Fibroblast of lung (primary cell): ENCODE results near the gene FAM222B. TPM values are rescaled to one million over a fixed set of nuclear protein-coding genes. Genes with fewer than 3 reads are reported as not detected.
A peak's percentile ranks its signal among the peaks of the same experiment; 100 is the strongest.
"Not testable (repeated sequence)": the region's sequence is repeated elsewhere in the genome, so short reads cannot be mapped to it uniquely, and the experiment has no call there.

Experiments
- DNase-seq, 2 donors: peaks; one replicate each; pipeline versions ENCODE4 v3.0.0 to v3.0.0-alpha.2; 2010; ENCODE audit warnings: low read depth in 2 of 2
- H2AFZ ChIP-seq: 2 replicates; pipeline ENCODE4 v1.5.1; 2012; ENCODE audit warnings: low read length, control low read depth, inconsistent platforms
- H3K27ac ChIP-seq: 2 replicates; pipeline ENCODE4 v1.5.1; 2011; ENCODE audit warnings: low read length, control low read depth; ENCODE audit not compliant: insufficient read depth
- H3K27me3 ChIP-seq: 2 replicates; pipeline ENCODE4 v1.5.1; 2011; ENCODE audit warnings: mild to moderate bottlenecking, low read length; ENCODE audit not compliant: control insufficient read depth, insufficient read depth
- H3K36me3 ChIP-seq: 2 replicates; pipeline ENCODE4 v1.5.1; 2011; ENCODE audit warnings: low read length; ENCODE audit not compliant: control insufficient read depth, insufficient read depth
- H3K4me1 ChIP-seq: 2 replicates; pipeline ENCODE4 v1.5.1; 2011; ENCODE audit warnings: low read length; ENCODE audit not compliant: control insufficient read depth, insufficient read depth; ENCODE audit errors: extremely low read depth
- H3K4me2 ChIP-seq: 2 replicates; pipeline ENCODE4 v1.5.1; 2011; ENCODE audit warnings: low read length, control low read depth; ENCODE audit not compliant: insufficient read depth; ENCODE audit errors: extremely low read depth
- H3K4me3 ChIP-seq, 4 experiments: fragments of 200-600 bp in 1 of 4; sonication (generic) in 1 of 4; replicated peaks in 1 of 4; 2 replicates each; pipeline ENCODE4 v1.5.1; 2011 to 2016; ENCODE audit warnings: low read length in 4 of 4, low read depth in 3 of 4, mild to moderate bottlenecking in 3 of 4, control low read depth in 2 of 4, inconsistent platforms in 1 of 4, mixed read lengths in 1 of 4; ENCODE audit not compliant: insufficient read depth in 1 of 4; ENCODE audit errors: control extremely low read depth in 1 of 4
- H3K79me2 ChIP-seq: 2 replicates; pipeline ENCODE4 v1.5.1; 2012; ENCODE audit warnings: mild to moderate bottlenecking, low read length, inconsistent platforms; ENCODE audit not compliant: control insufficient read depth, insufficient read depth
- H3K9ac ChIP-seq: 2 replicates; pipeline ENCODE4 v1.5.1; 2011; ENCODE audit warnings: mild to moderate bottlenecking, low read length, control low read depth; ENCODE audit not compliant: insufficient read depth
- H3K9me3 ChIP-seq: 2 replicates; pipeline ENCODE4 v1.5.1; 2012; ENCODE audit warnings: low read depth, low read length; ENCODE audit not compliant: control insufficient read depth, insufficient read depth
- H4K20me1 ChIP-seq: 2 replicates; pipeline ENCODE4 v1.5.1; 2011; ENCODE audit warnings: low read length; ENCODE audit not compliant: control insufficient read depth, insufficient read depth; ENCODE audit errors: extremely low read depth
- CTCF ChIP-seq, 2 donors: IDR thresholded peaks in 1 of 2; conservative IDR thresholded peaks in 1 of 2; 1 replicate in 1 of 2; 2 replicates in 1 of 2; pipeline ENCODE4 v1.5.1; 2011 to 2012; ENCODE audit warnings: low read length in 2 of 2, control low read depth in 1 of 2, inconsistent platforms in 1 of 2, low read depth in 1 of 2, mild to moderate bottlenecking in 1 of 2
- EZH2 ChIP-seq: IDR thresholded peaks from 2 replicates; pipeline ENCODE4 v1.5.1; 2012; ENCODE audit warnings: low read length, control low read depth, mild to moderate bottlenecking; ENCODE audit errors: missing control alignments
- polyA plus RNA-seq, 2 donors: library from polyadenylated mRNA; depleted of rRNA in 1 of 2; stranded (reverse) in 1 of 2; unstranded in 1 of 2; fragments of >200 nt; gene quantifications; 2 replicates each; pipeline ENCODE4 v1.2.1, GENCODE V29; 2011 to 2012; ENCODE audit warnings: missing spikeins in 1 of 2
- total RNA-seq: library from RNA; depleted of rRNA; stranded (reverse); fragments of >200 nt; gene quantifications from 2 replicates; pipeline ENCODE4 v1.2.1, GENCODE V29; 2014

Gene FAM222B
- total and polyA plus RNA-seq, 2 donors (not counting 1 experiment from before 2014, with no cell fraction given): 2.8 to 9.0 TPM

DNA sequence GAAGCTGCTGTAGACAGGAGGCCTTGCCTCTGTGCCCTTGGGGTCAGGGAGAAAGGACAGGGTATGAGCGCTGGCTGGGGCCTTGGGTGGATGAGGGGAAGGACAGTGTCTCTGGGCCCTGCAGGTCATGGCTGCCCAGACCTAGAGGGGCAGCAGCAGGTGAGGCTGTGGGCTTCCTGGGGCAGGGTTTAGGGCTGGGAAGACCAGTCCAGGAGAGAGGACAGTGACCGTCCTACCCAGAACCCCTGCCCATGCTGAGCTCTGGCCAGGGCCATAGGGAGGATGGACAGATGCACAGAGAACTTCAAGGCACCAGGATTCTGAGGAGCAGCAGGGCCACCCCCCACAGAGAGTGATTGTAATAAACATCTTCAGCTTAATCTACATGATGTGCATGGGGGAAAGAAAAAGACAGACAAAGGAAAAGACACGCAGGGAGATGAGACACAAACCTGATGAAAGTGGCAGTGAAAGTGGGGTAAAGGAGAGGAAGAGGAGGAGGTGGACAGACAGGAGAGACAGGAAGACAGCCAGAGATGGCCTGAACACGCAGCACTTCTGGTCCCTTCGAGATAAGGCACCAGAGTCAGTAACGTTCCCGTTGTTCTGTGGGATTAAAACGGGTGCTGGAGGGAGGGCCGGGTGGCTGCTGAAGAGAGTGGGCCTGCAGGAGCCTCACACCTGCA, 37.4 kb upstream of the FAM222B start:
- H3K9me3 ChIP-seq: no peaks in the 10 kb centered on the region
- H4K20me1 ChIP-seq: no peaks in the 10 kb centered on the region
- TF ChIP-seq CTCF (conservative IDR thresholded peaks at IDR 0.05 in 1 of 2, IDR thresholded peaks at IDR 0.05 in 1 of 2; ENCODE audit: low read depth in 1 of 2, low read length in 2 of 2): no peak
- no peak for TF ChIP-seq EZH2

GRCh38 chr17:28878981-28879380, 36.4 kb upstream of the FAM222B start:
- TF ChIP-seq CTCF (conservative IDR thresholded peaks at IDR 0.05 in 1 of 2, IDR thresholded peaks at IDR 0.05 in 1 of 2; ENCODE audit: low read depth in 1 of 2, low read length in 2 of 2): peak; percentile 10 to 61
- TF ChIP-seq EZH2: no peak
- no peaks in the 10 kb centered on the region for H4K20me1 ChIP-seq
- peak; percentile 43 to 44 for DNase-seq

More for the DNA sequence above, 37.4 kb upstream of the FAM222B start:
- Histone ChIP-seq H3K36me3 (peaks cover 29% of the 10 kb centered on the region), H2AFZ (no peak overlapping the region), H3K4me2 (no peak overlapping the region), H3K4me1 (no peaks in the 10 kb centered on the region), H3K27ac (no peak overlapping the region), H3K9ac (no peak overlapping the region), H3K4me3 (no peak overlapping the region), H3K27me3 (no peaks in the 10 kb centered on the region), H3K79me2 (no peaks in the 10 kb centered on the region)
- DNase-seq: no peak

GRCh38 chr17:28878158-28878910, 35.7 kb upstream of the FAM222B start:
- H2AFZ ChIP-seq: no peak overlapping the region
- H3K4me2 ChIP-seq: no peak overlapping the region
- no peaks in the 10 kb centered on the region for H3K4me1 ChIP-seq
- no peak for TF ChIP-seq CTCF (conservative IDR thresholded peaks at IDR 0.05 in 1 of 2, IDR thresholded peaks at IDR 0.05 in 1 of 2; ENCODE audit: low read depth in 1 of 2, low read length in 2 of 2)
- TF ChIP-seq EZH2: no peak
- H3K9ac ChIP-seq: no peak overlapping the region
- no peak overlapping the region for H3K27ac ChIP-seq
- H3K36me3 ChIP-seq: peaks cover 26% of the 10 kb centered on the region
- no peak for DNase-seq
- H3K79me2 ChIP-seq: no peaks in the 10 kb centered on the region
- H4K20me1 ChIP-seq: no peaks in the 10 kb centered on the region
- H3K27me3 ChIP-seq: no peaks in the 10 kb centered on the region
- H3K9me3 ChIP-seq: no peaks in the 10 kb centered on the region
- no peak overlapping the region for H3K4me3 ChIP-seq

More at GRCh38 chr17:28878981-28879380, 36.4 kb upstream of the FAM222B start:
- no peak overlapping the region for H3K9ac ChIP-seq
- H3K4me1 ChIP-seq: no peaks in the 10 kb centered on the region
- H2AFZ ChIP-seq: no peak overlapping the region
- H3K79me2 ChIP-seq: no peaks in the 10 kb centered on the region
- H3K27ac ChIP-seq: no peak overlapping the region
- no peaks in the 10 kb centered on the region for H3K27me3 ChIP-seq
- H3K4me2 ChIP-seq: no peak overlapping the region
- no peaks in the 10 kb centered on the region for H3K9me3 ChIP-seq
- H3K36me3 ChIP-seq: peaks cover 26% of the 10 kb centered on the region
- no peak overlapping the region for H3K4me3 ChIP-seq

DNA sequence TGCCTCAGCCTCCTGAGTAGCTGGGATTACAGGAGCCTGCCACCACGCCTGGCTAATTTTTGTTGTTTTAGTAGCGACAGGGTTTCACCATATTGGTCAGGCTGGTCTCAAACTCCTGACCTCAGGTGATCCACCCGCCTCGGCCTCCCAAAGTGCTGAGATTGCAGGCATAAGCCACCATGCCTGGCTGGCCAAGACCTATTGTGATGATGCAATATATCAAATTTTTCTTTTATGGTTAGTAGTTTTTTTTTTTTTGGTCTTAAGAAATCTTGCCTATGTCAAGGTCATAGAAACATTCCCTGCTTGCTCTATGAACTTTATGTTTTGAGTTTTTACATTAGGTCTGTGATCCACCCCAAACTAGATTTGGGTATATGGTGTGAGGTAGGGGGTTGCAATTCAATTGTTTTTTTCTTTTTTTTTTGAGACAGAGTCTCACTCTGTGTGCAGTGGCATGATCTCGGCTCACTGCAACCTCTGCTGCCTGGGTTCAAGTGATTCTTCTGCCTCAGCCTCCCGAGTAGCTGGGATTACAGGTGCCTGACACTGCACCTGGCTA, 34.6 kb upstream of the FAM222B start:
- not testable (repeated sequence) for H3K27ac ChIP-seq, DNase-seq, H3K9ac ChIP-seq, H3K27me3 ChIP-seq, H4K20me1 ChIP-seq, H3K4me1 ChIP-seq, H3K79me2 ChIP-seq, H3K4me2 ChIP-seq, H3K4me3 ChIP-seq, H2AFZ ChIP-seq, H3K9me3 ChIP-seq
- H3K36me3 ChIP-seq: peaks cover 23% of the 10 kb centered on the region
